Superior temporal gyrus (tissue), 1 donor: ENCODE measurements around the gene ZNF708.
"Not testable (repeated sequence)": the region's sequence is repeated elsewhere in the genome, so short reads cannot be mapped to it uniquely, and the experiment has no call there.

Experiments
- DNase-seq: peaks from one replicate; pipeline ENCODE4 v3.0.0-alpha.2; 2016; ENCODE audit errors: extremely low spot score

The ZNF708 gene

DNA sequence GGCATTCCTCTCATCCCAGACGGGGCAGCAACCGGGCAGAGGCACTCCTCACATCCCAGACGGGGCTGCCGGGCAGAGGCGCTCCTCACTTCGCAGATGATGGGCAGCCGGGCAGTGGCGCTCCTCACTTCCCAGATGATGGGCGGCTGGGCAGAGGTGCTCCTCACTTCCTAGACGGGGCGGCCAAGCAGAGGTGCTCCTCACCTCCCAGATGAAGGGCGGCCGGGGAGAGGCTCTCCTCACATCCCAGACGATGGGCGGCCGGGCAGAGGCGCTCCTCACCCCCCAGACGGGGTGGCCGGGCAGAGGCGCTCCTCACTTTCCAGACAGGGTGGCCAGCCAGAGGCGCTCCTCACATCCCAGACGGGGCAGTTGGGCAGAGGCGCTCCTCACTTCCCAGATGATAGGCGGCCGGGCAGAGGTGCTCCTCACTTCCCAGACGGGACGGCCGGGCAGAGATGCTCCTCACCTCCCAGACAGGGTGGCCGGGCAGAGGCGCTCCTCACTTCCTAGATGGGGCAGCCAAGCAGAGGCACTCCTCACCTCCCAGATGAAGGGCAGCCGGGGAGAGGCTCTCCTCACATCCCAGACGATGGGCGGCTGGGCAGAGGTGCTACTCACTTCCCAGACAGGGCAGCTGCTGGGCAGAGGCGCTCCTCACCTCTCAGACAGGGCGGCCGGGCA, 68.9 kb downstream of the ZNF708 start:
- no peak for DNase-seq

DNA sequence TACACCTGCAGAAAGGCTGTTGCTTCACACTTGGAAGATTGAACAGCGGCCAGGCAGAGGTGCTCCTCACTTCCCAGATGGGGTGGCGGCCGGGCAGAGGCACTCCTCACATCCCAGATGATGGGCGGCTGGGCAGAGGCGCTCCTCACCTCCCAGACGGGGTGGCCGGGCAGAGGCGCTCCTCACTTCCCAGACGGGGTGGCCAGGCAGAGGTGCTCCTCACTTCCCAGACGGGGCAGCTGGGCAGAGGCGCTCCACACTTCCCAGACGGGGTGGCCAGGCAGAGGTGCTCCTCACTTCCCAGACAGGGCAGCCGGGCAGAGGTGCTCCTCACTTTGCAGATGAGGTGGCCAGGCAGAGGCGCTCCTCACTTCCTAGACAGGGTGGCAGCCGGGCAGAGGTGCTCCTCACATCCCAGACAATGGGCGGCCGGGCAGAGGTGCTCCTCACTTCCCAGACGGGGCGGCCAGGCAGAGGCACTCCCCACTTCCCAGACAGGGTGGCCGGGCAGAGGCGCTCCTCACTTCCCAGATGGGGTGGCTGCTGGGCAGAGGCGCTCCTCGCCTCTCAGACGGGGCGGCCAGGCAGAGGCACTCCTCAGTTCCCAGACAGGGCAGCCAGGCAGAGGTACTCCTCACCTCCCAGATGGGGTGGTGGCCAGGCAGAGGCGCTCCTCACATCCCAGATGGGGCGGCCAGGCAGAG, 69.6 kb downstream of the ZNF708 start:
- not testable (repeated sequence) for DNase-seq

- no peak for DNase-seq
These were observed 72.5 kb downstream of the ZNF708 start for GRCh38 chr19:21256722-21257121.
